A549 (cell line): Measurements from ENCODE around the gene SYNC. TPM values are rescaled to one million over a fixed set of nuclear protein-coding genes. Genes with fewer than 3 reads are reported as not detected.
"Not testable (repeated sequence)": the region's sequence is repeated elsewhere in the genome, so short reads cannot be mapped to it uniquely, and the experiment has no call there.

ENCODE experiments used
- ATAC-seq, 2 experiments: fragments of 200-7000 bp in 1 of 2; fragments of >200 bp in 1 of 2; cut with Nextera tagmentation in 1 of 2; cut with Tn5 transposase in 1 of 2; 3 replicates each; pipeline versions ENCODE4 v1.8.0 to v1.9.1; 2018 to 2020; ENCODE audit warnings: mild to moderate bottlenecking in 1 of 2, moderate library complexity in 1 of 2
- CTCF ChIA-PET: fragments of 300-600 bp; sonication (Branson Sonifier 250); formaldehyde crosslinking; extraction: SDS; loops from one replicate; lab custom pipeline; 2021; ENCODE audit warnings: antibody characterized with exemption, inconsistent platforms; lab: Yijun Ruan, JAX
- POLR2A ChIA-PET: fragments of 350-600 bp; formaldehyde crosslinking; extraction: SDS; loops from one replicate; lab custom pipeline; 2021; ENCODE audit warnings: antibody characterized with exemption, inconsistent platforms; lab: Yijun Ruan, JAX
- DNase-seq, 2 experiments: peaks; one replicate each; pipeline versions ENCODE4 v3.0.0 to v3.0.0-alpha.2; 2011 to 2016; ENCODE audit warnings: low read depth in 1 of 2, low spot score in 1 of 2
- FAIRE-seq: peaks from 2 replicates; lab custom pipeline; 2011; peaks lifted over from hg19 to GRCh38; lab: Jason Lieb, UNC
- H3K27ac ChIP-seq, 2 experiments: fragments of >200 bp; sonication (Bioruptor Twin); formaldehyde crosslinking; 3 replicates each; pipeline ENCODE4 v1.5.1; 2016 to 2017
- H3K4me1 ChIP-seq: fragments of >200 bp; sonication (Bioruptor Twin); formaldehyde crosslinking; 3 replicates; pipeline ENCODE4 v1.6.1; 2016
- H3K4me2 ChIP-seq: fragments of >200 bp; sonication (Bioruptor Twin); formaldehyde crosslinking; 3 replicates; pipeline ENCODE4 v1.6.1; 2016
- H3K4me3 ChIP-seq: fragments of >200 bp; sonication (Bioruptor Twin); formaldehyde crosslinking; 3 replicates; pipeline ENCODE4 v1.5.1; 2016
- H3K9me3 ChIP-seq: fragments of >200 bp; sonication (Bioruptor Twin); formaldehyde crosslinking; 3 replicates; pipeline ENCODE4 v1.6.1; 2016
- CBX8 ChIP-seq: fragments of 200-600 bp; sonication (generic); IDR thresholded peaks from 2 replicates; pipeline ENCODE4 v1.6.1; 2016
- EHMT2 ChIP-seq: fragments of 200-600 bp; sonication (generic); IDR thresholded peaks from 2 replicates; pipeline ENCODE4 v1.6.1; 2016; ENCODE audit warnings: antibody characterized with exemption, low read depth, mild to moderate bottlenecking, moderate library complexity
- FOSB ChIP-seq: fragments of 250-450 bp; sonication (Bioruptor Pico); IDR thresholded peaks from 2 replicates; pipeline ENCODE4 v1.5.0; 2020; ENCODE audit warnings: mild to moderate bottlenecking, moderate library complexity
- HDAC2 ChIP-seq: fragments of 200-600 bp; sonication (generic); IDR thresholded peaks from 2 replicates; pipeline ENCODE4 v1.6.1; 2016
- JUN ChIP-seq, 2 experiments: fragments of >200 bp; sonication (Bioruptor Twin); formaldehyde crosslinking; IDR thresholded peaks; 2 replicates in 1 of 2; 3 replicates in 1 of 2; pipeline ENCODE4 v1.6.1; 2016 to 2017
- KDM5A ChIP-seq: fragments of 200-600 bp; sonication (generic); IDR thresholded peaks from 2 replicates; pipeline ENCODE4 v1.6.1; 2016; ENCODE audit warnings: antibody characterized with exemption, mild to moderate bottlenecking
- MAFK ChIP-seq: fragments of 450-650 bp; IDR thresholded peaks from 2 replicates; pipeline ENCODE4 v1.6.1; 2014; ENCODE audit not compliant: partially characterized antibody
- MAZ ChIP-seq: fragments of 150-350 bp; IDR thresholded peaks from 2 replicates; pipeline ENCODE4 v1.6.1; 2014; ENCODE audit warnings: antibody characterized with exemption, low read depth, low read length, borderline replicate concordance
- PHF8 ChIP-seq: fragments of 200-600 bp; sonication (generic); IDR thresholded peaks from 2 replicates; pipeline ENCODE4 v1.6.1; 2016; ENCODE audit warnings: low read depth, mild to moderate bottlenecking, antibody characterized with exemption, moderate library complexity, borderline replicate concordance
- POLR2A ChIP-seq: IDR thresholded peaks from 2 replicates; pipeline ENCODE4 v1.6.1; 2012; ENCODE audit warnings: mild to moderate bottlenecking, low read length
- REST ChIP-seq: fragments of 200-600 bp; sonication (generic); IDR thresholded peaks from 2 replicates; pipeline ENCODE4 v1.6.1; 2016; ENCODE audit warnings: antibody characterized with exemption, mild to moderate bottlenecking, moderate library complexity
- TFCP2L1 ChIP-seq: fragments of 250-450 bp; sonication (Bioruptor Pico); IDR thresholded peaks from 2 replicates; pipeline ENCODE4 v1.5.0; 2021; ENCODE audit warnings: mild to moderate bottlenecking
- ZNF302 ChIP-seq: fragments of 250-450 bp; sonication (Bioruptor Pico); IDR thresholded peaks from 2 replicates; pipeline ENCODE4 v1.9.0; 2021; ENCODE audit warnings: inconsistent platforms, mild to moderate bottlenecking, moderate library complexity
- WGBS: methylation state at CpG from one replicate; pipeline ENCODE4 v1.1.6; 2017; ENCODE audit errors: missing lambda C conversion rate; 5-methylcytosine and 5-hydroxymethylcytosine counted together
- polyA plus RNA-seq, 4 experiments: library from polyadenylated mRNA; depleted of rRNA in 3 of 4; stranded (reverse); fragments of >200 nt; fragmentation: RNase III in 1 of 4; extraction: RNeasy Plus Mini Kit Qiagen cat#74134 plus additional on column Dnase treatment in 1 of 4; gene quantifications; 2 replicates in 3 of 4; 3 replicates in 1 of 4; pipeline ENCODE4 v1.2.3, GENCODE V29; 2011 to 2017
- small RNA-seq, 6 experiments: library from RNA; depleted of rRNA; stranded (forward); fragments of <200 nt; gene quantifications; one replicate each; pipeline ENCODE3, GENCODE V24; 2012
- TF ChIP-seq, protein P1 (sequence below): fragments of >200 bp; sonication (Bioruptor Twin); formaldehyde crosslinking; IDR thresholded peaks from 3 replicates; pipeline ENCODE4 v1.5.1; 2016
- TF ChIP-seq, protein P2 (sequence below): IDR thresholded peaks from 2 replicates; pipeline ENCODE4 v1.6.1; 2012; ENCODE audit warnings: low read depth, borderline replicate concordance

SYNC gene
- polyA plus RNA-seq, 2 of the 4 experiments (the other 2 are of a cell fraction), result 7.7 to 12.0 TPM

DNA sequence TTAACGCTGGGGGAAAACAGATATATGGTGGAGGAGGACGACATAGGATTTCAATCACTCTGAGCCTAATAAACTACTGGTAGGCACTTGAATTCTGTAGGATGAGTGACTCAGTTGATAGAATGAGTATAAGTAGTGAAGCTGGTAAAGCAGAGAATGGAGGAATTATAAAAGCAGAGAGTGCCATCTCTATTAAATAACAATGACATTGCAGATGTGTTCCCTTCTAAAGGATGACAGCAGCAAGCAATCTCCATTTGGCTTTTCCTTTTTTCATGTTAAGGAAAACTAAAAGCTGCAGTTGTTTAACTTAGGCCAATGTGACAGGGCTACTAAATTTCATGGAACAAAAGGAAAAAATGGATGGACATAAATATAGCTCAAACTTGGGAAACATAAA is 69.7 kb downstream of the SYNC start:
- CTCF ChIA-PET, result no interaction called here
- no peak for FAIRE-seq
- Histone ChIP-seq H3K27ac (no peak overlapping the region), H3K9me3 (no peaks in the 10 kb centered on the region), H3K4me2 (no peak overlapping the region), H3K4me1 (peaks cover 11% of the 10 kb centered on the region; the same call in 2 of the 3 replicates)
- no peak for DNase-seq
- WGBS, result 81% methylated on average over 2 of the region's 2 CpGs
- ATAC-seq, result no peak
- no peak for TF ChIP-seq JUN (IDR thresholded peaks at IDR 0.05)
- TF ChIP-seq POLR2A, result no peak
- no peak for TF ChIP-seq MAFK
- TF ChIP-seq PHF8, result no peak
- TF ChIP-seq CBX8, result no peak
- TF ChIP-seq KDM5A, result no peak
- TF ChIP-seq, protein P1, sequence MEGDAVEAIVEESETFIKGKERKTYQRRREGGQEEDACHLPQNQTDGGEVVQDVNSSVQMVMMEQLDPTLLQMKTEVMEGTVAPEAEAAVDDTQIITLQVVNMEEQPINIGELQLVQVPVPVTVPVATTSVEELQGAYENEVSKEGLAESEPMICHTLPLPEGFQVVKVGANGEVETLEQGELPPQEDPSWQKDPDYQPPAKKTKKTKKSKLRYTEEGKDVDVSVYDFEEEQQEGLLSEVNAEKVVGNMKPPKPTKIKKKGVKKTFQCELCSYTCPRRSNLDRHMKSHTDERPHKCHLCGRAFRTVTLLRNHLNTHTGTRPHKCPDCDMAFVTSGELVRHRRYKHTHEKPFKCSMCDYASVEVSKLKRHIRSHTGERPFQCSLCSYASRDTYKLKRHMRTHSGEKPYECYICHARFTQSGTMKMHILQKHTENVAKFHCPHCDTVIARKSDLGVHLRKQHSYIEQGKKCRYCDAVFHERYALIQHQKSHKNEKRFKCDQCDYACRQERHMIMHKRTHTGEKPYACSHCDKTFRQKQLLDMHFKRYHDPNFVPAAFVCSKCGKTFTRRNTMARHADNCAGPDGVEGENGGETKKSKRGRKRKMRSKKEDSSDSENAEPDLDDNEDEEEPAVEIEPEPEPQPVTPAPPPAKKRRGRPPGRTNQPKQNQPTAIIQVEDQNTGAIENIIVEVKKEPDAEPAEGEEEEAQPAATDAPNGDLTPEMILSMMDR, result no peak
- TF ChIP-seq, protein P2, sequence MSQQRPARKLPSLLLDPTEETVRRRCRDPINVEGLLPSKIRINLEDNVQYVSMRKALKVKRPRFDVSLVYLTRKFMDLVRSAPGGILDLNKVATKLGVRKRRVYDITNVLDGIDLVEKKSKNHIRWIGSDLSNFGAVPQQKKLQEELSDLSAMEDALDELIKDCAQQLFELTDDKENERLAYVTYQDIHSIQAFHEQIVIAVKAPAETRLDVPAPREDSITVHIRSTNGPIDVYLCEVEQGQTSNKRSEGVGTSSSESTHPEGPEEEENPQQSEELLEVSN, result no peak
- no peak for TF ChIP-seq MAZ
- no peak for TF ChIP-seq TFCP2L1 (CRISPR knock-in tag)
- no peak for TF ChIP-seq HDAC2
- TF ChIP-seq REST, result no peak
- no peak for TF ChIP-seq ZNF302 (CRISPR knock-in tag)
- TF ChIP-seq EHMT2, result no peak
- no peak for TF ChIP-seq FOSB (CRISPR knock-in tag)
- TF ChIP-seq, all 56 proteins: peak for 0
- no peak overlapping the region for H3K4me3 ChIP-seq
- POLR2A ChIA-PET, result no interaction called here

DNA sequence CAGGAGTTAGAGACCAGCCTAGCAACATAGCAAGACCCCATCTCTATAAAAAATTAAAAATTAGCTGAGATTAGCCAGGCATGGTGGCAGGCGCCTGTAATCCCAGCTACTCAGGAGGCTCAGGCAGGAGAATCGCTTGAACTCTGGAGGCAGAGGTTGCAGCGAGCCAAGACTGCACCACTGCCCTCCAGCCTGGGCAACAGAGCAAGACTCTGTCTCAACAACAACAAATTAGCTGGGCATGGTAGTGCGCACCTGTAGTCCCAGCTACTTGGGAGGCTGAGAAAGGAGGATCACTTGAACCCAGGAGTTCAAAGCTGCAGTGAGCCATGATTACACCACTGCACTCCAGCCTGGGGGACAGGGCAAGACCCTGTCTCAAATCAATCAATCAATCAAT is 72.4 kb downstream of the SYNC start:
- H3K27ac ChIP-seq, H3K4me3 ChIP-seq, H3K4me2 ChIP-seq, FAIRE-seq, ATAC-seq, H3K4me1 ChIP-seq, CTCF ChIA-PET, DNase-seq, POLR2A ChIA-PET, H3K9me3 ChIP-seq: not testable (repeated sequence)
- 96% methylated on average over 4 of the region's 4 CpGs for WGBS

Small RNAs within 50 kb of the gene (small RNA-seq; reads per million reads assigned to genes)
- gene RF00019, result 0 reads per million in 6 experiments

Other genes with a start within 250 kb of the SYNC start
- gene ZBTB8B, start 237.7 kb downstream of the SYNC start, polyA plus RNA-seq (2011; rRNA removed), result 0.01 TPM in 2 replicates
- 0.01 to 0.03 TPM (median 0.03 TPM) in 3 replicates for gene ZBTB8B, start 237.7 kb downstream of the SYNC start, polyA plus RNA-seq (2017; fragmentation: RNase III; extraction: RNeasy Plus Mini Kit Qiagen cat#74134 plus additional on column Dnase treatment)
- gene ZBTB8A, start 163.3 kb downstream of the SYNC start, polyA plus RNA-seq (2011; rRNA removed), result 4.9 and 6.0 TPM in 2 replicates
- 2.5 to 2.7 TPM (median 2.6 TPM) in 3 replicates for gene ZBTB8A, start 163.3 kb downstream of the SYNC start, polyA plus RNA-seq (2017; fragmentation: RNase III; extraction: RNeasy Plus Mini Kit Qiagen cat#74134 plus additional on column Dnase treatment)
- 69.9 and 85.4 TPM in 2 replicates for gene ZBTB8OS, start 52.2 kb downstream of the SYNC start, polyA plus RNA-seq (2011; rRNA removed)
- gene ZBTB8OS, start 52.2 kb downstream of the SYNC start, polyA plus RNA-seq (2017; fragmentation: RNase III; extraction: RNeasy Plus Mini Kit Qiagen cat#74134 plus additional on column Dnase treatment), result 101 to 106 TPM (median 104 TPM) in 3 replicates
- gene RBBP4, start 51.6 kb downstream of the SYNC start, polyA plus RNA-seq (2011; rRNA removed), result 134 and 137 TPM in 2 replicates
- gene RBBP4, start 51.6 kb downstream of the SYNC start, polyA plus RNA-seq (2017; fragmentation: RNase III; extraction: RNeasy Plus Mini Kit Qiagen cat#74134 plus additional on column Dnase treatment), result 107 to 109 TPM (median 108 TPM) in 3 replicates
- gene YARS1, start 114.6 kb upstream of the SYNC start, polyA plus RNA-seq (2011; rRNA removed), result 103 and 105 TPM in 2 replicates
- gene YARS1, start 114.6 kb upstream of the SYNC start, polyA plus RNA-seq (2017; fragmentation: RNase III; extraction: RNeasy Plus Mini Kit Qiagen cat#74134 plus additional on column Dnase treatment), result 83.2 to 103 TPM (median 92.5 TPM) in 3 replicates
- gene S100PBP, start 114.9 kb upstream of the SYNC start, polyA plus RNA-seq (2011; rRNA removed), result 39.3 and 41.9 TPM in 2 replicates
- 15.9 to 17.0 TPM (median 16.1 TPM) in 3 replicates for gene S100PBP, start 114.9 kb upstream of the SYNC start, polyA plus RNA-seq (2017; fragmentation: RNase III; extraction: RNeasy Plus Mini Kit Qiagen cat#74134 plus additional on column Dnase treatment)
- 0.26 and 0.78 TPM in 2 replicates for gene FNDC5, start 168.1 kb upstream of the SYNC start, polyA plus RNA-seq (2011; rRNA removed)
- 0.35 to 0.99 TPM (median 0.98 TPM) in 3 replicates for gene FNDC5, start 168.1 kb upstream of the SYNC start, polyA plus RNA-seq (2017; fragmentation: RNase III; extraction: RNeasy Plus Mini Kit Qiagen cat#74134 plus additional on column Dnase treatment)
- 0.08 and 0.34 TPM in 2 replicates for gene HPCA, start 183.7 kb upstream of the SYNC start, polyA plus RNA-seq (2011; rRNA removed)
- 0.21 to 0.65 TPM (median 0.30 TPM) in 3 replicates for gene HPCA, start 183.7 kb upstream of the SYNC start, polyA plus RNA-seq (2017; fragmentation: RNase III; extraction: RNeasy Plus Mini Kit Qiagen cat#74134 plus additional on column Dnase treatment)
- gene TMEM54, start 198.6 kb upstream of the SYNC start, polyA plus RNA-seq (2011; rRNA removed), result 22.1 and 32.6 TPM in 2 replicates
- 26.4 to 31.8 TPM (median 29.7 TPM) in 3 replicates for gene TMEM54, start 198.6 kb upstream of the SYNC start, polyA plus RNA-seq (2017; fragmentation: RNase III; extraction: RNeasy Plus Mini Kit Qiagen cat#74134 plus additional on column Dnase treatment)